AG10803 (cell line): ENCODE measurements around the gene SCYL2.

Experiments
- DNase-seq: peaks from one replicate; pipeline ENCODE4 v3.0.0; 2010; ENCODE audit warnings: low read depth
- H3K4me3 ChIP-seq: 2 replicates; pipeline ENCODE4 v1.5.1; 2011; ENCODE audit warnings: mild to moderate bottlenecking, low read length, control low read depth
- TF ChIP-seq, protein P1 (sequence below): conservative IDR thresholded peaks from 2 replicates; pipeline ENCODE4 v1.5.1; 2011; ENCODE audit warnings: mild to moderate bottlenecking, low read length, control low read depth, inconsistent platforms

The SCYL2 gene

DNA sequence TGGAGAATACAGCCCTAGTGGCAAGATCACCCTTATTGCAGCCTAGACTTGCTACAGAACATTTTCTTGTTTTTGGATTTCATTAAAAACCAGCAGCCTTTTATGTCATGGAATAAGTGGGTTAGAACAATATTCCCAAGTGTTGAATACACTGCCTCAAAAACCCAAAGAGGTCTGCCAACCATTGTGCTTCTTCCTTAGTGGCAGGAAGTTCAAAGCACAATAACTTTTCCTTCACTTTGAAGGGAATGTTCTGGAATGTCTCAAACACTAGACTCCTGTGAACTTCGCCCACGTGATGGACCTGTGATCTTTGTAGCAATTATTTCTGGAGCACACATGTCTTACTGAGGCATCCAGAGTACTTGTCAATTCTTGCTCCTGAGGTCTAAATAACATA, 98.4 kb downstream of the SCYL2 start:
- DNase-seq, result no peak
- TF ChIP-seq, protein P1, sequence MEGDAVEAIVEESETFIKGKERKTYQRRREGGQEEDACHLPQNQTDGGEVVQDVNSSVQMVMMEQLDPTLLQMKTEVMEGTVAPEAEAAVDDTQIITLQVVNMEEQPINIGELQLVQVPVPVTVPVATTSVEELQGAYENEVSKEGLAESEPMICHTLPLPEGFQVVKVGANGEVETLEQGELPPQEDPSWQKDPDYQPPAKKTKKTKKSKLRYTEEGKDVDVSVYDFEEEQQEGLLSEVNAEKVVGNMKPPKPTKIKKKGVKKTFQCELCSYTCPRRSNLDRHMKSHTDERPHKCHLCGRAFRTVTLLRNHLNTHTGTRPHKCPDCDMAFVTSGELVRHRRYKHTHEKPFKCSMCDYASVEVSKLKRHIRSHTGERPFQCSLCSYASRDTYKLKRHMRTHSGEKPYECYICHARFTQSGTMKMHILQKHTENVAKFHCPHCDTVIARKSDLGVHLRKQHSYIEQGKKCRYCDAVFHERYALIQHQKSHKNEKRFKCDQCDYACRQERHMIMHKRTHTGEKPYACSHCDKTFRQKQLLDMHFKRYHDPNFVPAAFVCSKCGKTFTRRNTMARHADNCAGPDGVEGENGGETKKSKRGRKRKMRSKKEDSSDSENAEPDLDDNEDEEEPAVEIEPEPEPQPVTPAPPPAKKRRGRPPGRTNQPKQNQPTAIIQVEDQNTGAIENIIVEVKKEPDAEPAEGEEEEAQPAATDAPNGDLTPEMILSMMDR, result no peak

DNA sequence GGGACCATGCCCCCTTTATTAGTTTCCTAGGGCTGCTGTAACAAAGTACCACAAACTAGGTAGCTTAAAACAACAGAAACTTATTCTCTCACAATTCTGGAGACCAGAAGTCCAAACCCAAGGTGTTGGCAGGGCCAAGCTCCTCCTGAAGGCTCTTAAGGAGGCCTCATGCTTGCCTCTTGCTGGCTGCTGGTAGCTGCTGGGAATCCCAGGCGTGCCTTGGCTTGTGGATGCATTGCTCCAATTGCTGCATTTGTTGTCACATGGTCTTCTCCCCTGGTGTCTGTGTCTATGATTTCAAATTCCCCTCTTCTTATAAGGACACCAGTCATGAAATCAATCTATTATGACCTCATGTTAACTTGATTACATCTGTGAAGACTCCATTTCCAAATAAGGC, 101.1 kb downstream of the SCYL2 start:
- TF ChIP-seq, protein P1, result no peak
- H3K4me3 ChIP-seq, result no peak overlapping the region
- no peak for DNase-seq

More for the DNA sequence above, 98.4 kb downstream of the SCYL2 start:
- no peak overlapping the region for H3K4me3 ChIP-seq

DNA sequence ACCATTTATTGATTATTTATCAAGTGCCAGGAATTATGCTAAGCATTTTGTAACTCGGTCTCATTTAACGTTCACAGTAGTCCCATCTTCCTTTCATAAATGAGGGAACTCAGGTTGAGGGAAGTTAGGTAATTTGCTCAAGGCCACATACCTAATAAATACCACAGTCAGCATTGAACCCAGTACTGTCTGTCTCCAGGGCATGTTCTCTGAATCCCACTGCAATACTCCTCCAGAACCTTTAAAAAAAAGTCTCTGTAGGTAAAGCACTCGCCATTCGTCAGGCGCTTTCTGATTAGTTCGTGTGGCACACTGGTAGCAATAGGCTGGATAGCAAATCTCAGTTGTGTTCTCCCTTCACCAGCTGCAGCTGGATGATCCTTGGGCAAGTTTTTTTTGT, 104.2 kb downstream of the SCYL2 start:
- TF ChIP-seq, protein P1, result no peak
- DNase-seq, result no peak

GRCh38 chr12:100372853-100373640, 106.1 kb downstream of the SCYL2 start:
- TF ChIP-seq, protein P1, result no peak
- H3K4me3 ChIP-seq, result no peak overlapping the region
- DNase-seq, result no peak

More for the DNA sequence above, 104.2 kb downstream of the SCYL2 start:
- no peak overlapping the region for H3K4me3 ChIP-seq

DNA sequence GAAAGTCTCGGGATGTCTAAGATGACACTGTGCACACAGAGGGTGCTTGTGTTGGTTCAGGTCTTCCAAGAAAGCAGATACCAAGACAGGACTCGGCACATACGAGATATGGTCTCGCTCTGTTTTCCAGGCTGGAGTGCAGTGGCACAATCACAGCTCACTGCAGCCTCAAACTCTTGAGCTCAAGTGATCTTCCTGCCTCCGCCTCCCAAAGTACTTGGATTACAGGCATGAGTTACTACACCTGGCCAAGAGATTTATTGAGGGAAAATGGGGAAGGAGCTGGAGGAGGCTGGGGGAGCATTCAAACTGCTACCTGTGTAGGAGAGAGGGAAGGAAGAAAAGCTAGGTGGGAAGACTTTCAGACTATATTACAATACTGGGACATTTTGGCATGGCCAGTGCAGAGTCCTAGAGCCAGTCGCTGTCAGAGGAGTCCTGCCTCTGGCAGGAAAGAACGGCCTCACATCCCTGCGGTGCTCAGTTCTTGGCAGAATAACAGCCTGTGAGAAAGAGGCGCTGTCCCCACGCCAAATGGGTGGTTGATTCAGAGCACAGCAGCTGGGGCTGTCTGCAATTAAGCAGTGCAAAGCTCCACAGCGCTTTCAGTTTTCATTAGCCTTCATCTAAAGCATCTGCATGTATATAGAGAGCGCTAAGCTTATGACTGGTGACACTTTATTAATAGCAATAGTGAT, 108.2 kb downstream of the SCYL2 start:
- TF ChIP-seq, protein P1, result no peak
- DNase-seq, result peak; percentile 76
- H3K4me3 ChIP-seq, result no peak overlapping the region

DNA sequence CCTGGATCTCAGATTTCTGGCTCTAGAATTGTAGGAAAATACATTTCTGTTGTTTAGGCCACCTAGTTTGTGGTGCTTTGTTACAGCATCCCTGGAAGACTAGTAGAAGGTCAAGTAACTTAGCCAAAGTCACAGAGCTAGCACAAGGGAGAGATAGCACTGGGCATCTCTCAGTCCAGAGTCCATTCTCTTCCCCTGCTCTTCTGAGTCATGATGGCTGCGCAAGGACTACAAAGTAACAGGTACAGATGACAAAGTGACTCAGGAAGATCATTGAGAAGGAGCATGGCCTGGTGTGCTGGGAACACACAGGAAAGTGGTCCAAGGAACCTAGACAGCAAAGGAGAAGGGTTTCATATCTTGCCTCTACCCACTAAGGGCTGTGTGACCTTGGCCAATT, 109.2 kb downstream of the SCYL2 start:
- TF ChIP-seq, protein P1, result no peak
- no peak for DNase-seq
- H3K4me3 ChIP-seq, result no peak overlapping the region

- TF ChIP-seq, protein P1, result no peak
- DNase-seq, result no peak
- H3K4me3 ChIP-seq, result no peak overlapping the region
Observed at GRCh38 chr12:100381379-100381778, 114.4 kb downstream of the SCYL2 start.
